Dendritic cell treated with granulocyte-macrophage colony-stimulating factor and Interleukin-4, amounts not matched to agents 40 ng/mL and 50 ng/mL, for 4 days (primary cell): ENCODE measurements around the gene HKDC1.
A peak's percentile ranks its signal among the peaks of the same experiment; 100 is the strongest.

Source experiments
- H3K27ac Mint-ChIP-seq: one replicate; pipeline ENCODE4 v1.8.0; 2022; ENCODE audit warnings: mild to moderate bottlenecking, mixed read lengths
- H3K27me3 Mint-ChIP-seq: one replicate; pipeline ENCODE4 v1.8.0; 2022; ENCODE audit warnings: mild to moderate bottlenecking, mixed read lengths
- H3K36me3 Mint-ChIP-seq: one replicate; pipeline ENCODE4 v1.8.0; 2022; ENCODE audit warnings: low read depth, mixed read lengths
- H3K4me1 Mint-ChIP-seq: one replicate; pipeline ENCODE4 v1.8.0; 2022; ENCODE audit warnings: low read depth, mixed read lengths
- H3K4me3 Mint-ChIP-seq: one replicate; pipeline ENCODE4 v1.8.0; 2022; ENCODE audit warnings: mild to moderate bottlenecking, moderate library complexity, mixed read lengths
- H3K9me3 Mint-ChIP-seq: one replicate; pipeline ENCODE4 v1.8.0; 2022; ENCODE audit warnings: mixed read lengths
- intact Hi-C: fragments of 100-400 bp; cut with micrococcal nuclease; formaldehyde crosslinking; loops from one replicate; pipeline ENCODE4 v1.15.0; 2022

HKDC1 gene

GRCh38 chr10:69224862-69225657 is 4.9 kb downstream of the HKDC1 start:
- no peaks in the 10 kb centered on the region for H3K36me3 Mint-ChIP-seq
- no peak overlapping the region for H3K4me3 Mint-ChIP-seq
- intact Hi-C loops, result no loop called here
- peaks cover 21% of the 10 kb centered on the region for H3K4me1 Mint-ChIP-seq
- H3K27me3 Mint-ChIP-seq, result peaks cover 1% of the 10 kb centered on the region
- H3K27ac Mint-ChIP-seq, result no peak overlapping the region
- H3K9me3 Mint-ChIP-seq, result no peaks in the 10 kb centered on the region

- Mint-ChIP-seq H3K27me3 (peaks cover 1% of the 10 kb centered on the region), H3K4me3 (no peak overlapping the region), H3K27ac (no peak overlapping the region), H3K9me3 (no peaks in the 10 kb centered on the region), H3K4me1 (peaks cover 21% of the 10 kb centered on the region), H3K36me3 (no peaks in the 10 kb centered on the region)
- intact Hi-C loops, result no loop called here
Measured at GRCh38 chr10:69225681-69226080, 5.5 kb downstream of the HKDC1 start.

GRCh38 chr10:69226919-69227450 is 6.9 kb downstream of the HKDC1 start:
- no peaks in the 10 kb centered on the region for H3K9me3 Mint-ChIP-seq
- peaks cover 21% of the 10 kb centered on the region for H3K4me1 Mint-ChIP-seq
- intact Hi-C loops, result no loop called here
- no peak overlapping the region for H3K4me3 Mint-ChIP-seq
- H3K27ac Mint-ChIP-seq, result no peak overlapping the region
- H3K27me3 Mint-ChIP-seq, result peaks cover 1% of the 10 kb centered on the region
- H3K36me3 Mint-ChIP-seq, result no peaks in the 10 kb centered on the region

- Mint-ChIP-seq H3K4me1 (peaks cover 14% of the 10 kb centered on the region), H3K9me3 (no peaks in the 10 kb centered on the region), H3K27me3 (peaks cover 1% of the 10 kb centered on the region), H3K4me3 (no peak overlapping the region), H3K36me3 (no peaks in the 10 kb centered on the region), H3K27ac (no peak overlapping the region)
- intact Hi-C loops, result no loop called here
Measured at GRCh38 chr10:69228151-69228550, 8.0 kb downstream of the HKDC1 start.

GRCh38 chr10:69229616-69229916 is 9.4 kb downstream of the HKDC1 start:
- peak overlapping the region; percentile 39 for H3K27ac Mint-ChIP-seq
- no peaks in the 10 kb centered on the region for H3K9me3 Mint-ChIP-seq
- intact Hi-C loops, result no loop called here
- peaks cover 14% of the 10 kb centered on the region for H3K4me1 Mint-ChIP-seq
- peak overlapping the region; percentile 49 for H3K4me3 Mint-ChIP-seq
- H3K27me3 Mint-ChIP-seq, result peaks cover 1% of the 10 kb centered on the region
- H3K36me3 Mint-ChIP-seq, result no peaks in the 10 kb centered on the region

GRCh38 chr10:69230128-69230527 is 10.0 kb downstream of the HKDC1 start:
- no peak overlapping the region for H3K4me3 Mint-ChIP-seq
- H3K27ac Mint-ChIP-seq, result no peak overlapping the region
- H3K4me1 Mint-ChIP-seq, result peaks cover 14% of the 10 kb centered on the region
- intact Hi-C loops, result no loop called here
- H3K27me3 Mint-ChIP-seq, result peaks cover 1% of the 10 kb centered on the region
- H3K36me3 Mint-ChIP-seq, result no peaks in the 10 kb centered on the region
- no peaks in the 10 kb centered on the region for H3K9me3 Mint-ChIP-seq

GRCh38 chr10:69232252-69232651 is 12.1 kb downstream of the HKDC1 start:
- Mint-ChIP-seq H3K36me3 (no peaks in the 10 kb centered on the region), H3K4me3 (no peak overlapping the region), H3K9me3 (no peaks in the 10 kb centered on the region), H3K4me1 (peaks cover 14% of the 10 kb centered on the region), H3K27ac (no peak overlapping the region), H3K27me3 (peaks cover 1% of the 10 kb centered on the region)
- intact Hi-C loops, result no loop called here

- no peak overlapping the region for H3K27ac Mint-ChIP-seq
- intact Hi-C loops, result no loop called here
Measured at GRCh38 chr10:69232736-69233480, 12.8 kb downstream of the HKDC1 start.

GRCh38 chr10:69234447-69234846 is 14.3 kb downstream of the HKDC1 start:
- Mint-ChIP-seq H3K27me3 (no peaks in the 10 kb centered on the region), H3K36me3 (no peaks in the 10 kb centered on the region), H3K27ac (no peak overlapping the region), H3K4me3 (no peak overlapping the region), H3K4me1 (peaks cover 3% of the 10 kb centered on the region), H3K9me3 (no peaks in the 10 kb centered on the region)
- intact Hi-C loops, result no loop called here

More at GRCh38 chr10:69232736-69233480, 12.8 kb downstream of the HKDC1 start:
- Mint-ChIP-seq H3K36me3 (no peaks in the 10 kb centered on the region), H3K4me1 (peaks cover 14% of the 10 kb centered on the region), H3K9me3 (no peaks in the 10 kb centered on the region), H3K4me3 (no peak overlapping the region), H3K27me3 (no peaks in the 10 kb centered on the region)

- intact Hi-C loops, result loop anchor here (1.0 to 5.0 kb wide), 2 partner anchors 155 to 270 kb away; no protein-coding TSS in a partner anchor
- Mint-ChIP-seq H3K27me3 (no peaks in the 10 kb centered on the region), H3K9me3 (no peaks in the 10 kb centered on the region), H3K27ac (no peak overlapping the region), H3K36me3 (no peaks in the 10 kb centered on the region), H3K4me3 (no peak overlapping the region), H3K4me1 (no peaks in the 10 kb centered on the region)
Measured at GRCh38 chr10:69237528-69238159, 17.5 kb downstream of the HKDC1 start.

- Mint-ChIP-seq H3K4me3 (no peak overlapping the region), H3K27ac (no peak overlapping the region), H3K27me3 (no peaks in the 10 kb centered on the region), H3K9me3 (no peaks in the 10 kb centered on the region), H3K36me3 (no peaks in the 10 kb centered on the region), H3K4me1 (no peaks in the 10 kb centered on the region)
- intact Hi-C loops, result loop anchor here (5.0 kb wide), 1 partner anchor 268 kb away; no protein-coding TSS in a partner anchor
Measured at GRCh38 chr10:69239136-69239535, 19.0 kb downstream of the HKDC1 start.

GRCh38 chr10:69239816-69240434 is 19.8 kb downstream of the HKDC1 start:
- intact Hi-C loops, result loop anchor here (5.0 kb wide), 1 partner anchor 267 kb away; no protein-coding TSS in a partner anchor
- Mint-ChIP-seq H3K9me3 (no peaks in the 10 kb centered on the region), H3K4me1 (no peaks in the 10 kb centered on the region), H3K4me3 (no peak overlapping the region), H3K36me3 (no peaks in the 10 kb centered on the region), H3K27ac (no peak overlapping the region), H3K27me3 (no peaks in the 10 kb centered on the region)

- H3K27me3 Mint-ChIP-seq, result no peaks in the 10 kb centered on the region
- H3K36me3 Mint-ChIP-seq, result no peaks in the 10 kb centered on the region
- H3K4me3 Mint-ChIP-seq, result no peak overlapping the region
- H3K9me3 Mint-ChIP-seq, result no peaks in the 10 kb centered on the region
- no peak overlapping the region for H3K27ac Mint-ChIP-seq
- H3K4me1 Mint-ChIP-seq, result no peaks in the 10 kb centered on the region
- intact Hi-C loops, result no loop called here
Measured at GRCh38 chr10:69240455-69240854, 20.3 kb downstream of the HKDC1 start.
